ENCODE results near the gene FAM83F. TPM values are rescaled to one million over a fixed set of nuclear protein-coding genes. Genes with fewer than 3 reads are reported as not detected.
A peak's percentile ranks its signal among the peaks of the same experiment; 100 is the strongest.

FAM83F gene
- total RNA-seq, 1 donor = not detected

DNA sequence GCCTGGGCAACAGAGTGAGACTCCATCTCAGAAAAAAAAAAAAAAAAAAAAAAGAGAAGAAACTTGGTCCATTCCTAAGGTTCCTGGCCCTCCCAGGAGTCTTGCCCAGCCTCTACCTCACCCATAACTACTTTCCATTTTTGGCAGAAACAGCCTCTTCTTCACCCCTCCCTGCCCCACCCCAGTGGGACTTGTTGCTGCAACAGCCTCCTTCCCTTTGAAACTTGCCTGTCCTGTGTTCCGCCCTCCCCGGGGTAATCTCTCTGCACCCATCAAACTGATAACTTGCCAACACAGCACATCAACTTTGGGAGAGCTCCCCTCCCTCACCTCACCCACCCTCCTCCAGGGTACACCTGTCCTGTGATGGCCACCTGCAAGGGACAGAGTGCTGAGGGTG, 10.0 kb upstream of the FAM83F start:
- Histone ChIP-seq H3K27me3 (ENCODE audit: insufficient read depth, low read length) (peaks cover 8% of the 10 kb centered on the region), H2AFZ (ENCODE audit: low read length) (no peak overlapping the region), H3K27ac (ENCODE audit: low read depth, low read length) (no peak overlapping the region), H3K9me3 (ENCODE audit: low read depth, low read length) (no peaks in the 10 kb centered on the region), H3K79me2 (ENCODE audit: insufficient read depth, low read length) (no peaks in the 10 kb centered on the region), H3K4me3 (ENCODE audit: insufficient read depth, low read length) (no peak overlapping the region), H3K4me1 (ENCODE audit: insufficient read depth, low read length) (no peaks in the 10 kb centered on the region), H3K36me3 (ENCODE audit: insufficient read depth, low read length) (no peaks in the 10 kb centered on the region), H3K4me2 (ENCODE audit: insufficient read depth, low read length) (no peak overlapping the region), H4K20me1 (ENCODE audit: insufficient read depth, low read length) (no peaks in the 10 kb centered on the region)
- TF ChIP-seq, protein P1, sequence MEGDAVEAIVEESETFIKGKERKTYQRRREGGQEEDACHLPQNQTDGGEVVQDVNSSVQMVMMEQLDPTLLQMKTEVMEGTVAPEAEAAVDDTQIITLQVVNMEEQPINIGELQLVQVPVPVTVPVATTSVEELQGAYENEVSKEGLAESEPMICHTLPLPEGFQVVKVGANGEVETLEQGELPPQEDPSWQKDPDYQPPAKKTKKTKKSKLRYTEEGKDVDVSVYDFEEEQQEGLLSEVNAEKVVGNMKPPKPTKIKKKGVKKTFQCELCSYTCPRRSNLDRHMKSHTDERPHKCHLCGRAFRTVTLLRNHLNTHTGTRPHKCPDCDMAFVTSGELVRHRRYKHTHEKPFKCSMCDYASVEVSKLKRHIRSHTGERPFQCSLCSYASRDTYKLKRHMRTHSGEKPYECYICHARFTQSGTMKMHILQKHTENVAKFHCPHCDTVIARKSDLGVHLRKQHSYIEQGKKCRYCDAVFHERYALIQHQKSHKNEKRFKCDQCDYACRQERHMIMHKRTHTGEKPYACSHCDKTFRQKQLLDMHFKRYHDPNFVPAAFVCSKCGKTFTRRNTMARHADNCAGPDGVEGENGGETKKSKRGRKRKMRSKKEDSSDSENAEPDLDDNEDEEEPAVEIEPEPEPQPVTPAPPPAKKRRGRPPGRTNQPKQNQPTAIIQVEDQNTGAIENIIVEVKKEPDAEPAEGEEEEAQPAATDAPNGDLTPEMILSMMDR (IDR thresholded peaks at IDR 0.05; ENCODE audit: extremely low read depth, low read depth, low read length) = no peak
- no peak for DNase-seq (ENCODE audit: insufficient read length, low spot score, missing footprints)

DNA sequence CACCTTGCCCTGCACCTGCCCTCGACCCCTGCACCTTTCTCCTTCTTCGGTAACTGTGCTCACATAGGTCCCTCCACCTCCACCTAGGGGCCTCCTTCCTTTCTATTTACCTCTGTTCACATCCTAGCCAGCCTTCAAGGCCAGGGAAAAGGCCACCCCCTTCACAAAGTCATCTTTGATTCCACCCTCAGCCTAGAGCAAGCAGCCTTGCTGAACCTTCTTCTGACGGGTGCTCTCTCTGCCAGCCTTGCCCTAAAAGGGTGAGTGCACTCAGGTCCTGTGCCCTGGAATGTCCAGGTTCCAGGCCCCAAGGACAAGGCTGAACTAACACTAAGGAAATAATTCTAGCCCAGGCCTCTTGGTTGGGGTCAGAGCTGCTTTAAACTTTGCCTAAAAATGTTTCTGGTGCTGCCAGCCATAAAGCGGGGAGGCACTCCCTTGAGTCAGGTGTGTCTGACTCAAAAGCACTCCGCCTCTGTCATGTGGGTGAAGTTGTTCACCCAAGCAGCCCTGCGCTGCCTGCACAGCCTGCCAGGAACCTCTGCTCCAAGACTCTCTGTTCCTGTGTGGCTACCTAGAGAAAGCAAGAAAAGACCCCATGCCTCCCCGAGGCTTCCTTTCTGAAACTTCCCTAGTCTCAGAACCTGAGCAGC, 9.2 kb upstream of the FAM83F start:
- TF ChIP-seq, protein P1 (IDR thresholded peaks at IDR 0.05; ENCODE audit: extremely low read depth, low read depth, low read length) = no peak
- no peak overlapping the region for H3K4me3 ChIP-seq (ENCODE audit: insufficient read depth, low read length)
- H3K27me3 ChIP-seq (ENCODE audit: insufficient read depth, low read length) = peaks cover 2% of the 10 kb centered on the region
- H4K20me1 ChIP-seq (ENCODE audit: insufficient read depth, low read length) = no peaks in the 10 kb centered on the region
- no peak overlapping the region for H2AFZ ChIP-seq (ENCODE audit: low read length)
- no peaks in the 10 kb centered on the region for H3K9me3 ChIP-seq (ENCODE audit: low read depth, low read length)
- no peaks in the 10 kb centered on the region for H3K36me3 ChIP-seq (ENCODE audit: insufficient read depth, low read length)
- H3K4me2 ChIP-seq (ENCODE audit: insufficient read depth, low read length) = no peak overlapping the region
- H3K27ac ChIP-seq (ENCODE audit: low read depth, low read length) = no peak overlapping the region
- peak; percentile 47 for DNase-seq (ENCODE audit: insufficient read length, low spot score, missing footprints)
- no peaks in the 10 kb centered on the region for H3K79me2 ChIP-seq (ENCODE audit: insufficient read depth, low read length)
- H3K4me1 ChIP-seq (ENCODE audit: insufficient read depth, low read length) = no peaks in the 10 kb centered on the region

GRCh38 chr22:39988386-39989114, 6.2 kb upstream of the FAM83F start:
- no peak overlapping the region for H3K4me2 ChIP-seq (ENCODE audit: insufficient read depth, low read length)
- no peaks in the 10 kb centered on the region for H3K79me2 ChIP-seq (ENCODE audit: insufficient read depth, low read length)
- H3K27me3 ChIP-seq (ENCODE audit: insufficient read depth, low read length) = peaks cover 11% of the 10 kb centered on the region
- peak; percentile 68 for DNase-seq (ENCODE audit: insufficient read length, low spot score, missing footprints)
- TF ChIP-seq, protein P1 (IDR thresholded peaks at IDR 0.05; ENCODE audit: extremely low read depth, low read depth, low read length) = no peak
- H3K4me1 ChIP-seq (ENCODE audit: insufficient read depth, low read length) = no peaks in the 10 kb centered on the region
- no peak overlapping the region for H3K4me3 ChIP-seq (ENCODE audit: insufficient read depth, low read length)
- H2AFZ ChIP-seq (ENCODE audit: low read length) = no peak overlapping the region
- H3K9me3 ChIP-seq (ENCODE audit: low read depth, low read length) = no peaks in the 10 kb centered on the region
- H4K20me1 ChIP-seq (ENCODE audit: insufficient read depth, low read length) = no peaks in the 10 kb centered on the region
- H3K27ac ChIP-seq (ENCODE audit: low read depth, low read length) = no peak overlapping the region
- no peaks in the 10 kb centered on the region for H3K36me3 ChIP-seq (ENCODE audit: insufficient read depth, low read length)

- TF ChIP-seq, protein P1 (IDR thresholded peaks at IDR 0.05; ENCODE audit: extremely low read depth, low read depth, low read length) = no peak
- no peaks in the 10 kb centered on the region for H3K4me1 ChIP-seq (ENCODE audit: insufficient read depth, low read length)
These were observed 5.1 kb upstream of the FAM83F start for GRCh38 chr22:39989633-39990032.

More at GRCh38 chr22:39989633-39990032, 5.1 kb upstream of the FAM83F start:
- H3K36me3 ChIP-seq (ENCODE audit: insufficient read depth, low read length) = no peaks in the 10 kb centered on the region
- H4K20me1 ChIP-seq (ENCODE audit: insufficient read depth, low read length) = no peaks in the 10 kb centered on the region
- H2AFZ ChIP-seq (ENCODE audit: low read length) = no peak overlapping the region
- H3K79me2 ChIP-seq (ENCODE audit: insufficient read depth, low read length) = no peaks in the 10 kb centered on the region
- H3K9me3 ChIP-seq (ENCODE audit: low read depth, low read length) = no peaks in the 10 kb centered on the region
- peak; percentile 18 for DNase-seq (ENCODE audit: insufficient read length, low spot score, missing footprints)
- no peak overlapping the region for H3K27ac ChIP-seq (ENCODE audit: low read depth, low read length)
- H3K4me3 ChIP-seq (ENCODE audit: insufficient read depth, low read length) = no peak overlapping the region
- H3K4me2 ChIP-seq (ENCODE audit: insufficient read depth, low read length) = no peak overlapping the region
- H3K27me3 ChIP-seq (ENCODE audit: insufficient read depth, low read length) = peaks cover 21% of the 10 kb centered on the region

All from osteoblast (primary cell).